ENCODE results near the gene KRTAP9-3. TPM values are rescaled to one million over a fixed set of nuclear protein-coding genes. Genes with fewer than 3 reads are reported as not detected.

The KRTAP9-3 gene
- total and polyA plus RNA-seq, 2 experiments from 2014 or later, result not detected

GRCh38 chr17:41256291-41256685 is 24.0 kb downstream of the KRTAP9-3 start:
- Histone ChIP-seq H3K27me3 (ENCODE audit: insufficient read depth) (no peaks in the 10 kb centered on the region), H3K9me2 (ENCODE audit: insufficient read depth) (peaks cover 3% of the 10 kb centered on the region), H3K4me2 (no peak overlapping the region), H2AFZ (no peak overlapping the region), H3K36me3 (ENCODE audit: insufficient read depth) (no peaks in the 10 kb centered on the region), H3K79me2 (replicated peaks; ENCODE audit: insufficient read depth) (no peaks in the 10 kb centered on the region), H3F3A (replicated peaks; ENCODE audit: low read depth) (no peaks in the 10 kb centered on the region), H3K27ac (ENCODE audit: low read depth) (no peak overlapping the region), H4K20me1 (replicated peaks; ENCODE audit: insufficient read depth) (no peaks in the 10 kb centered on the region), H3K4me1 (ENCODE audit: insufficient read depth) (no peaks in the 10 kb centered on the region), H3K4me3 (no peak overlapping the region)
- Mint-ChIP-seq H3K4me3 (no peak overlapping the region), H3K4me1 (peaks cover 4% of the 10 kb centered on the region; the same call in 2 of the 3 replicates), H3K27me3 (ENCODE audit: insufficient read depth, low read depth, poor library complexity) (peaks cover 2% of the 10 kb centered on the region), H3K27ac (no peak overlapping the region), H3K9me3 (no peaks in the 10 kb centered on the region), H3K36me3 (ENCODE audit: low read depth) (no peaks in the 10 kb centered on the region)
- TF ChIP-seq JUNB (IDR thresholded peaks at IDR 0.05; ENCODE audit: unreplicated experiment) (no peak), POLR2AphosphoS5 (IDR thresholded peaks at IDR 0.05; ENCODE audit: low read depth) (no peak), CTCF (conservative IDR thresholded peaks at IDR 0.05; ENCODE audit: low read depth in 2 of 2) (no peak), ZNF462 (CRISPR knock-in tag; IDR thresholded peaks at IDR 0.05) (no peak), ZNF114 (CRISPR knock-in tag; IDR thresholded peaks at IDR 0.05) (no peak)
- DNase-seq (ENCODE audit: low spot score) (no peak), ATAC-seq (no peak)
